CD4-positive, alpha-beta T cell treated with Interleukin-6 at 100 ng/mL for 8 hours (primary cell): ENCODE measurements around the gene ME1.
"Not testable (repeated sequence)": the region's sequence is repeated elsewhere in the genome, so short reads cannot be mapped to it uniquely, and the experiment has no call there.

Experiments
- DNase-seq: peaks from one replicate; pipeline ENCODE4 v3.0.0-alpha.2; 2020; ENCODE audit warnings: mixed read lengths, low spot score

Gene ME1

DNA sequence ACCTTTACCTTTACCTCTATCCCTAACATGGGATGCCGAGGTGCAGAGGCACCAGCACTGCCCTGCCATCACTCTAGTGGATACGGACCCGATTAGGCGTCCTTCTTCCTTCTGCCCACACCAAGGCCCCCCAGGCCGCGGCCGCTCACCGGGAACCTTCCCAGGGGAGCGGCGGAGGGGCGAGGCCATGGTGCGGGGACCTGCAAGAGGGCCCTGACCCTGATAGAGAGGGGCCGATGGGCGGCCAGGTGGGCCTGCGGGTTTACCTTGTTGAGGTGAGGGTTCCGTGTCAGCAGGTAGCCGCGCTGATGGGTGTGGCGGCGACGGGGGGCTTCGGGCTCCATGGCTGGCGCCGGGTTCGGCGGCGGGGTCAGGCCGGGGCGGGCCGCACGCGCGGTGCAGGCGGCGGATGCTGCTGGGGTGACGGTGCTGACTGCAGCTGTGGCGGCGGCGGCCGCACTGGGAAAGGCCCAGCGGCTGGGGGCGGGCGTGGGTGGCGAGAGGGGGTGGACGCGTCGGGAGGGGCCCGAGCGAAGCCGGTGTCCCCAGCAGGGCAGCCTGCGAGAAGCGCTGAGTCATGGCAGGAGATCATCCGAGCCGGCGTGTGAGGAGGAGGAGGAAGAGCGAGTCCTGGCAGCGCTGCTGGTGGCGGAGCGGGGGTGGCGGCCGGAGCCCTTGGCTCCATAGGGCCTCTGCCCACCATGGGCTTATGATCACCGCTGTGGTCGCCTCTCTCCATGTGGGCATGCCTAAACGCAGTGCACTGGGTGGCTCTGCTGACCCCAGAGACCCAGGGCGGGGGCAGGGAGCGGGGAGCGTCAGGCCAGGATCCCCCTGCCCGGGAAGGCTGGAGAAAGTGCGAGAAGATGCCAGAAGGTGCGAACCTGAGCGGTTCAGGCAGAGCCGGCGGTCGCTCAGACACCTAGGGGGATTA, at the start of gene ME1:
Gene ME1 (minus strand): TSS at position 441 of the 934 bp plus-strand sequence. CDS start 97 bp downstream, at position 344.
- DNase-seq, result peak; percentile 8

DNA sequence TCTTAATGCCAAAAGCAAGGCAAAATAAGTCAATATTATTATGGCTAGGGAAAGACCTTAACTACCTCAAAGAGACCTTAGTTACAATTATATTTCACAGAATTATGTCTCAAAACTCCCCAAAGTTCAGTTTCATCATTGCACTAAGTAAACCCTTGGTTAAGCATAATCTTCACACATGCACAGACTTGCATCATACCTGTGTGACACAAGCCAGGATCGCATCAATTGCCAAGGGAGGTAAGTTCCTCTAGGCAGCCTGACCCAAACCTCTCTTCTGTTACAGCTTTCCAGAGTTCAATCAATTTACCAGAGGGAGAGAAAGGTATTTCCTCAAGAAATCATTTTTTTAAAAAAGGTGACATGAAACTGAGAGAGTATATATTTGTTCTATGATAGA, 49.6 kb upstream of the ME1 start:
- no peak for DNase-seq

GRCh38 chr6:83479389-83479788, 48.5 kb upstream of the ME1 start:
- no peak for DNase-seq

- DNase-seq, result no peak
Measured at GRCh38 chr6:83476971-83477370, 46.1 kb upstream of the ME1 start.

DNA sequence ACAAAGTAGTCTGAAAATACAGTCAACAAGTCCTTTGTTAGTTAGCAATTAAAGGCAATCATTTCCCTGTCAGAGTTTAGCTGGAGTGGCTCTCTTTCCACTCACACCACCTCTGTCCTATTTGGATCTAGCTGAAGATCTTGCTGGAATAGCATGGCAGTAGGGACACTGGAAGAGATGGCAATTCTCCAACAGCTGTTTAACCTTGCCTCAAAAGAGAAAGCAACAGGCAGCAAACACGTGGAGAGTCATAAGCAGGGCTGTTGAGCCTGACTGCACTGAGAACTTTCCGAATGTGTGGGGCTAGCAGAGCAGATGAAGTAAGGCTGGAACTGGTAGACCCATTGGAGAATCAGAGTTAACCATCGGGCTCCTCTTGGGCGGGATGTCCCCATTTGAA, 43.5 kb upstream of the ME1 start:
- no peak for DNase-seq

DNA sequence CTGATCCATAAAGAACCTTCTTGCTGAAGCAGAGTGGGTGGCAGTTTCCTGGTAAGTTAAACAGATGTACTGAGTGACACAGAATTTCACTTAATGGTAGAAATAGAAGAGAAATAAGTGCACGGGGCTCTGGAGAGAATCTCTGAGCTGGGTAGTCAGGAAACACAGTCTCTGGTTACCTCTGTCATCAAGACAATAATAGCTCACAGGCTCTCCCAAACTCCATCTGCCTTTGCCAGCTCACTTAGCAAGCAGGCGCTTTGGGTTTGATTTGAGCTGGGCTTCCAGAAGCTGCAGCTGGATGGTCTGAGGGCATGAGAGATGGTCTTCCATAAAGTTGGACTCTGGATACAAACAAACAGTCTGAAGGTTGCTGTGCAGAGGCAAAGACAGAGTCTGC, 41.9 kb upstream of the ME1 start:
- no peak for DNase-seq

GRCh38 chr6:83470587-83470986, 39.7 kb upstream of the ME1 start:
- no peak for DNase-seq

- DNase-seq, result no peak
Measured at GRCh38 chr6:83470001-83470400, 39.1 kb upstream of the ME1 start.

DNA sequence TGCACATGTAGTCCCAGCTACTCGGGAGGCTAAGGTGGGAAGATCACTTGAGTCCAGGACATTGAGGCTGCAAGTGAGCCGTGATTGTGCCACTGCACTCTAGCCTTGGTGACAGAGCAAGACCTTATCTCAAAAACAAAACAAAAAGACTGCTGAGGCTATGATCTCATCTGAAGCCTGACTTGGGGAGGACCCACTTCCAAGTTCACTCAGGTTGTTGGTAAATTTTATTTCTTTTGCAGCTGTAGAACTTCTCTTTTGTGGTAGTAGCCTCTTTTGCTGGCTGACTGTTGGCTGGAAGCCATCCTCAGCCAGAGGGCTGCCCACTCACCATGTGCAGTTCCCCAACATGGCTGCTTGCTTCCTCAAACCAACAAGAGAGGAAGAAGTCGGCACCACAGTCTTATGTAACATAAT, 36.8 kb upstream of the ME1 start:
- no peak for DNase-seq

DNA sequence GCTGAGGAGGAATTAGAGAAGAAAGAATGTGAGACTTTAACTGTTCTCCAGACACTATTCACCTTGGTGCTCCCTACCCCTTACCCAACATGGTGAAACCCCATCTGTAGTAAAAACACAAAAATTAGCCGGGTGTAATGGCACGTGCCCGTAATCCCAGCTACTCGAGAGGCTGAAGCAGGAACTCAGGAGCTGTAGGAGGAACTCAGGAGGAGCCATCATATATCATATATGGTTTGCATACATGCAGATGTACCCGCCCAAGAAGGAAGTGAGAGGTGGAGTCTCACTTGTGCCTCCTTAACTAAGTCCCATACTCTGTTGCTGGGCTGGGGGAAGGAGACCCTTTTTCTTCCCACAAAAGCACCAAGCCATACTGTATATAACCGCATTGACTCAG, 35.5 kb upstream of the ME1 start:
- no peak for DNase-seq

DNA sequence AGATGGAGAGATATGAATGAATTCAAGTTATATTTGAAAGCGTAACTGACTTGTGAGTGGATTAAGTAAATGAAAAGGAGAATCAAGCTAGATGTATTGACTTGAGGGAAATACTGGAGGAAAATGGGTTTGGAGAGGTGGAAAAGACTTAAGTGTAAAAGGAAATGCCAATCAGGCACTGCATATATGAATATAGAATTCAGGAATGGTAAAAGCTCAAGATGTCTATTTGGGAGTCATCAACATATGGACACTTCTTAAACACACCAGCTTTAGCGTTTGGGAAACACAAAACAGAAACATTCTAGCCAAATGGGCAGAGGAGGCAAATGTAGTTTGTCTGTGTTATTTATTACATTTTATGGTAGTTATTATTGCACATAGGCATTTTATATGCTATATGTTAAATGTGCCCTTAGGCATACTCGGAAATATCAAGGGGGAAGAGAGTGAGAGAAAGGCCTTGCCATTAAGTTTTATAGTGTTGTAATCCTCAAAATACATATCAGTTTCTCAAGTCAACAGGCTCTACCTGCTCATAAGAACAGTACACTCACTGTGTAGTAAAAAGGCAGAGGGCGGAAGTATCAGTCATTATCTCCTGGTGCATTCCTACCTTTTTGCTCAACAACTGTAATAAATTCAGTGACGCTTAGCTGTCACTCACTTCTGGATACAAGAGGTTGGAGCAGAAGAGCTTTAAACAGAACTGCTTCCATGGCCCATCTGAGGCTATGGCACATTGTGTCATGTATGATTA, 33.7 kb upstream of the ME1 start:
- no peak for DNase-seq

GRCh38 chr6:83463886-83464285, 33.0 kb upstream of the ME1 start:
- DNase-seq, result no peak

DNA sequence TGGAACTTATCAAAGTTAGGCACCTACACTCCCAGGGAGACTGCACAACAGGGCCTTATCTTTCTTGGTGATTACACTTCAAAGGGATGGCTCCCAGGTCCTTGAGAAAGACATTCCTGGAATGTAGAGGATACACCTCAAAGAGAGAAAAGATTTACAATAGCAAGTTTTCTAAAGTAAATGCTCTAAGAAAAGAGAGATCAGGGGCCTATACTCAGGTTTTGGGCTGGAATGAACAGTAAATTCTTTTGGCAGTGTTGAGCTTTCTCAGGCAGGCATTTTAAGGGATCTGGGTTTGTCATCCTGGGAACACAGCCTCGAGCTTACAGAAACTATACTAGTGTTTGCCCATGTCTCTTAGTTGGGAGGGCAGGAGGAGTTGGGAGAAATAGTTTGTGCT, 31.7 kb upstream of the ME1 start:
- DNase-seq, result no peak

DNA sequence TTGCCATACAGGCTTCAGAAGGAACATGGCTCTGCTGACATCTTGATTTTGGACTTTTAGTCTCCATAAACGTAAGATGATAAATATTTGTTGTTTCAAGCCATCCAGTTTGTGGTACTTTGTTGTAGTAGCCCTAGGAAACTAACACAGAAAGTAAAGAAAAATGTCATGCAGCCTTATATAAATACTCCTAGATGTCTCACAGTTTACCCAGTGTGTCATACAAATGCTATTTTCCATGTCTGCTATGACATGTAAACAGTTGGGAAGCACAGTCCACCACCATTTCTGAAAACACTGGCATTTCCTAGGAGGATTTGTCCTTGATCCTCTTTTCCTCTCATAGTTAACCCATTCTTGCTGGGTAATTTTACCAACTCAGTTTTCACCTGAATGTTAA, 30.6 kb upstream of the ME1 start:
- no peak for DNase-seq

DNA sequence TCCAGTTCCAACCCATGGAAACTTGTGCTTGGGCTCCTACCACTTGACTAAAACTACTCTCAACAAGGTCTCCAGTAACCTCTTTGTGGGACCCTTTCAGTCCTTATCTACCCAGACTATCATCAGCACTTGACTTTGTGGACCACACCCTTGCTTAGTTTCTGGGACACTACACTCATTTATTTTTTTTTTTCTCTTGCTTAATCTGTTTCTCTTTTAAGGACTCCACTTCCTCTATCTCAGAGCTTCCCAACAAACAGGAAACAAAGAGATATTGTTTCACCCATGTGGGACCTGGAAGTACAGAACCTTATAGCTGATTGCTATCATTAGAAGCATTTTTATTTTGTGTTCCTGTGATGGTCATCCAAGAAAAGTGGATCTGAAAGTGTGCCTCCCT, 28.8 kb upstream of the ME1 start:
- DNase-seq, result no peak

- not testable (repeated sequence) for DNase-seq
Measured at GRCh38 chr6:83450015-83450414, 19.2 kb upstream of the ME1 start.

GRCh38 chr6:83444086-83444699, 13.3 kb upstream of the ME1 start:
- DNase-seq, result not testable (repeated sequence)

DNA sequence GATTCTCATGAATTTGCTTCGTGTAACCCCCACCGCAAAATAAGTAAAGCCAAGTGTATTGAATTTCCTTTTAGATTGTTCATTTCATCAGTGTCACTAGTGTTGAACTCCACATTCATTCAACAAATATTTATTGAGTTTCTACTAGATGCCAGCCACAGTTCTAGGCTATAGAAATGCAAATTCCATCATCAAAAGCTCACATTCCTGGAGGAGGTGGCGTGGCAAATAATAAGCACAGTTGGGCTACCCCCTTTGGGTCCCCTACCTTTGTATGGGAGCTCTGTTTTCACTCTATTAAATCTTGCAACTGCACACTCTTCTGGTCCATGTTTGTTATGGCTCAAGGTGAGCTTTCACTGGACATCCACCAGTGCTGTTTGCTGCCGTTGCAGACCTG, 12.7 kb upstream of the ME1 start:
- no peak for DNase-seq

DNA sequence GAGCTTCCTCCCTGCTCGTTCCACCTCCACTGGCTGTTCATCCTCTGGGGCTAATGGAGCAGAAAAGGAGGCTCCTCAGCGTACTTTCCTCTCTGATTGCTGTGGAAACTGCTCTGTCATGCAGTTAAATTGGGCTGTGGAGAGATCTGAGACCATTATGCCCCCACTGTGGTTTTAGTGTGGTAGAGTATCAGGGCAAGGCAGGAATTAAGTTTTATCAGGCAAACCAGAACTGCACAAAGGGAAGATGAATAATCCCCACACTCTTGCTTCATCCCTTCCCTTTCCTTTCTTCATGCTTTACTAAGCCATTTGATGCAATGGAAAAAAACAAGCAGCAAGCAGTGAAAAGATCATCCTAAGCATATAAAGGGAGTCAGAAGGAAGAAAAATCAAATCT, 11.9 kb upstream of the ME1 start:
- DNase-seq, result no peak

GRCh38 chr6:83439201-83439600, 8.3 kb upstream of the ME1 start:
- no peak for DNase-seq

DNA sequence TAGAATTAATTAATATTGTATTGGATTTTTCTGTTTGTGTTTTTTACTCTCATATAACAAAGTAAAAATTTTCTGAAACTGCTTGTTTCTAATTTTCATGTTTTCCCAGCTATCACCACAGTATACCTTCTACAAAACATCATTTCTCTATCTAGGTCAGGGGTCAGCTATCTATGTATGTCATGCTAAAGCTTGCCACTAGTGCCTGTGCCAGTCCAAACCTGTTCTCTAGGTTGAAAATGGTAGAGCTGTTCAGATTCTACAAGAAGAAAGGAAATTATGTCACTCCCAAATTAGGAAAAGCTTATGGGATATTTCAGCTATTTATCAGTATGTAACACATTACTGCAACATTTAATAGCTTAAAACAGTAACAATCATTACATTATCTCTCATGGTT, 5.8 kb upstream of the ME1 start:
- no peak for DNase-seq

- no peak for DNase-seq
Measured at GRCh38 chr6:83433177-83433576, 2.3 kb upstream of the ME1 start.

GRCh38 chr6:83432636-83433035, 1.8 kb upstream of the ME1 start:
- no peak for DNase-seq
